Neural cell (in vitro differentiated cells): ENCODE measurements around the gene LRP2. TPM values are rescaled to one million over a fixed set of nuclear protein-coding genes. Genes with fewer than 3 reads are reported as not detected.

ENCODE experiments used
- H2AFZ ChIP-seq: fragments of 200-600, 300-800 bp; sonication (generic), shearing (Covaris generic); 2 replicates; pipeline ENCODE4 v1.6.0; 2014; ENCODE audit warnings: low read depth, mild to moderate bottlenecking, antibody characterized with exemption, low read length, moderate library complexity
- H3F3A ChIP-seq: fragments of 200-600 bp; shearing (Covaris generic); 2 replicates; pipeline ENCODE4 v1.6.1; 2016; ENCODE audit warnings: mild to moderate bottlenecking, moderate library complexity, mixed read lengths, antibody characterized with exemption, low read length; ENCODE audit not compliant: insufficient read depth, poor library complexity, severe bottlenecking
- H3K27ac ChIP-seq: fragments of 200-600, 300-800 bp; sonication (generic), shearing (Covaris generic); 2 replicates; pipeline ENCODE4 v1.5.1; 2014; ENCODE audit warnings: mild to moderate bottlenecking, low read length, moderate library complexity
- H3K27me3 ChIP-seq: fragments of 300-800, 200-600 bp; sonication (generic), shearing (Covaris generic); 2 replicates; pipeline ENCODE4 v1.6.0; 2014; ENCODE audit warnings: mild to moderate bottlenecking, low read depth, low read length, moderate library complexity; ENCODE audit not compliant: insufficient read depth
- H3K36me3 ChIP-seq: fragments of 300-800, 200-600 bp; sonication (generic), shearing (Covaris generic); 2 replicates; pipeline ENCODE4 v1.5.1; 2014; ENCODE audit warnings: mild to moderate bottlenecking, antibody characterized with exemption, low read length, moderate library complexity; ENCODE audit not compliant: insufficient read depth
- H3K4me2 ChIP-seq: fragments of 300-800, 200-600 bp; sonication (generic), shearing (Covaris generic); 2 replicates; pipeline ENCODE4 v1.6.0; 2014; ENCODE audit warnings: mild to moderate bottlenecking, low read length
- H3K4me3 ChIP-seq: fragments of 300-800, 200-600 bp; sonication (generic), shearing (Covaris generic); 2 replicates; pipeline ENCODE4 v1.5.1; 2014; ENCODE audit warnings: mild to moderate bottlenecking, low read length, moderate library complexity
- H3K79me2 ChIP-seq: fragments of 200-600 bp; shearing (Covaris generic); replicated peaks from 2 replicates; pipeline ENCODE4 v1.6.0; 2014; ENCODE audit warnings: mild to moderate bottlenecking, low read length, moderate library complexity; ENCODE audit not compliant: insufficient read depth
- H3K9ac ChIP-seq: fragments of 300-800, 200-600 bp; sonication (generic), shearing (Covaris generic); 2 replicates; pipeline ENCODE4 v1.6.1; 2016; ENCODE audit warnings: mild to moderate bottlenecking, low read length, mixed read lengths
- H3K9me2 ChIP-seq: fragments of 200-600 bp; shearing (Covaris generic); 2 replicates; pipeline ENCODE4 v1.6.1; 2016; ENCODE audit warnings: mild to moderate bottlenecking, low read length, mixed read lengths; ENCODE audit not compliant: insufficient read depth
- H3K9me3 ChIP-seq: fragments of 200-600, 300-800 bp; sonication (generic), shearing (Covaris generic); 2 replicates; pipeline ENCODE4 v1.6.1; 2016; ENCODE audit warnings: mild to moderate bottlenecking, mixed run types, low read length, moderate library complexity, mixed read lengths
- H4K20me1 ChIP-seq: fragments of 200-600 bp; shearing (Covaris generic); 2 replicates; pipeline ENCODE4 v1.6.1; 2016; ENCODE audit warnings: mild to moderate bottlenecking, mixed run types; ENCODE audit not compliant: insufficient read depth
- CTCF ChIP-seq: fragments of 450-650 bp; IDR thresholded peaks from 2 replicates; pipeline ENCODE4 v1.5.1; 2014; ENCODE audit warnings: antibody characterized with exemption, mild to moderate bottlenecking, moderate library complexity; ENCODE audit not compliant: poor library complexity, severe bottlenecking
- EP300 ChIP-seq: fragments of 450-650 bp; conservative IDR thresholded peaks from 2 replicates; pipeline ENCODE4 v1.6.1; 2014; ENCODE audit warnings: antibody characterized with exemption, mild to moderate bottlenecking, moderate library complexity; ENCODE audit not compliant: poor library complexity, severe bottlenecking
- EZH2 ChIP-seq: fragments of 200-600, 300-800 bp; shearing (Covaris generic), sonication (generic); IDR thresholded peaks from 2 replicates; pipeline ENCODE4 v1.6.1; 2014; ENCODE audit warnings: antibody characterized with exemption, low read length, borderline replicate concordance, mild to moderate bottlenecking; ENCODE audit not compliant: insufficient read depth, poor library complexity, severe bottlenecking
- POLR2AphosphoS5 ChIP-seq: IDR thresholded peaks from 2 replicates; pipeline ENCODE4 v1.6.1; 2012
- RAD21 ChIP-seq: fragments of 450-650 bp; conservative IDR thresholded peaks from 2 replicates; pipeline ENCODE4 v1.6.1; 2014; ENCODE audit warnings: antibody characterized with exemption, mild to moderate bottlenecking, moderate library complexity
- REST ChIP-seq: IDR thresholded peaks from 2 replicates; pipeline ENCODE4 v1.6.1; 2012; ENCODE audit warnings: borderline replicate concordance
- SMC3 ChIP-seq: fragments of 450-650 bp; conservative IDR thresholded peaks from 2 replicates; pipeline ENCODE4 v1.6.1; 2014; ENCODE audit warnings: antibody characterized with exemption, mild to moderate bottlenecking, moderate library complexity; ENCODE audit not compliant: poor library complexity
- TAF1 ChIP-seq: IDR thresholded peaks from 2 replicates; pipeline ENCODE4 v1.6.1; 2012; ENCODE audit warnings: low read depth
- polyA plus RNA-seq: library from polyadenylated mRNA; depleted of rRNA; stranded (reverse); fragments of >200 nt; gene quantifications from 2 replicates; pipeline ENCODE4 v1.2.3, GENCODE V29; 2014

LRP2 gene
- polyA plus RNA-seq, 1 donor from 2014 or later: 1.8 TPM

GRCh38 chr2:169372561-169372960 is 10.2 kb upstream of the LRP2 start:
- H3K27me3 ChIP-seq: no peaks in the 10 kb centered on the region
- H3F3A ChIP-seq: no peaks in the 10 kb centered on the region
- H3K27ac ChIP-seq: no peak overlapping the region
- no peak overlapping the region for H2AFZ ChIP-seq
- H3K4me2 ChIP-seq: no peak overlapping the region
- H3K9me3 ChIP-seq: no peaks in the 10 kb centered on the region
- H3K9me2 ChIP-seq: no peaks in the 10 kb centered on the region
- no peak overlapping the region for H3K4me3 ChIP-seq
- no peaks in the 10 kb centered on the region for H4K20me1 ChIP-seq
- H3K79me2 ChIP-seq: no peaks in the 10 kb centered on the region
- TF ChIP-seq SMC3: no peak
- no peak for TF ChIP-seq POLR2AphosphoS5
- no peak for TF ChIP-seq EP300
- TF ChIP-seq RAD21: no peak
- no peak for TF ChIP-seq REST
- no peak for TF ChIP-seq TAF1
- TF ChIP-seq CTCF: no peak
- H3K36me3 ChIP-seq: no peaks in the 10 kb centered on the region
- no peak overlapping the region for H3K9ac ChIP-seq

GRCh38 chr2:169366066-169366465 is 3.7 kb upstream of the LRP2 start:
- no peaks in the 10 kb centered on the region for H4K20me1 ChIP-seq
- TF ChIP-seq POLR2AphosphoS5: no peak
- no peak for TF ChIP-seq RAD21
- no peak for TF ChIP-seq EZH2
- no peak for TF ChIP-seq REST
- no peak for TF ChIP-seq CTCF
- H2AFZ ChIP-seq: no peak overlapping the region
- no peaks in the 10 kb centered on the region for H3K36me3 ChIP-seq
- no peak overlapping the region for H3K27ac ChIP-seq
- H3K9ac ChIP-seq: no peak overlapping the region
- H3F3A ChIP-seq: peaks cover 4% of the 10 kb centered on the region
- peaks cover 37% of the 10 kb centered on the region for H3K27me3 ChIP-seq
- no peaks in the 10 kb centered on the region for H3K9me2 ChIP-seq
- no peak overlapping the region for H3K4me2 ChIP-seq
- H3K79me2 ChIP-seq: no peaks in the 10 kb centered on the region
- H3K4me3 ChIP-seq: no peak overlapping the region
- H3K9me3 ChIP-seq: no peaks in the 10 kb centered on the region
